Keratinocyte (primary cell): Measurements from ENCODE around the gene AEN. TPM values are rescaled to one million over a fixed set of nuclear protein-coding genes. Genes with fewer than 3 reads are reported as not detected.

Source experiments
- DNase-seq: peaks from one replicate; pipeline ENCODE4 v3.0.0-alpha.2; 2011; ENCODE audit warnings: low read depth, missing footprints, low spot score
- FAIRE-seq: peaks from 2 replicates; lab custom pipeline; 2011; peaks lifted over from hg19 to GRCh38; lab: Jason Lieb, UNC
- H2AFZ ChIP-seq: 2 replicates; pipeline ENCODE4 v1.6.0; 2012; ENCODE audit warnings: low read length, control low read depth, inconsistent platforms; ENCODE audit not compliant: control insufficient read depth
- H3K27ac ChIP-seq: 2 replicates; pipeline ENCODE4 v1.5.1; 2011; ENCODE audit warnings: low read length; ENCODE audit not compliant: control insufficient read depth, insufficient read depth
- H3K27me3 ChIP-seq: 3 replicates; pipeline ENCODE4 v1.6.0; 2011; ENCODE audit warnings: low read length; ENCODE audit not compliant: control insufficient read depth, insufficient read depth; ENCODE audit errors: extremely low read depth
- H3K36me3 ChIP-seq, 2 experiments: 2 replicates in 1 of 2; 3 replicates in 1 of 2; pipeline ENCODE4 v1.5.1; 2011; ENCODE audit warnings: low read length in 2 of 2, mild to moderate bottlenecking in 1 of 2; ENCODE audit not compliant: control insufficient read depth in 2 of 2, insufficient read depth in 2 of 2; ENCODE audit errors: extremely low read depth in 1 of 2
- H3K4me1 ChIP-seq: 3 replicates; pipeline ENCODE4 v1.5.1; 2011; ENCODE audit warnings: low read length; ENCODE audit not compliant: control insufficient read depth, insufficient read depth; ENCODE audit errors: extremely low read depth
- H3K4me2 ChIP-seq: 3 replicates; pipeline ENCODE4 v1.6.0; 2011; ENCODE audit warnings: low read depth, low read length; ENCODE audit not compliant: control insufficient read depth, insufficient read depth; ENCODE audit errors: extremely low read depth
- H3K4me3 ChIP-seq, 3 experiments: fragments of 200-600 bp in 1 of 3; sonication (generic) in 1 of 3; 2 replicates in 2 of 3; 3 replicates in 1 of 3; pipeline ENCODE4 v1.5.1; 2011 to 2016; ENCODE audit warnings: low read length in 3 of 3, mild to moderate bottlenecking in 3 of 3, control low read depth in 2 of 3, inconsistent platforms in 1 of 3, low read depth in 1 of 3, mixed read lengths in 1 of 3, mixed run types in 1 of 3, moderate library complexity in 1 of 3; ENCODE audit not compliant: control insufficient read depth in 2 of 3, insufficient read depth in 2 of 3; ENCODE audit errors: extremely low read depth in 1 of 3
- H3K79me2 ChIP-seq: 2 replicates; pipeline ENCODE4 v1.6.0; 2012; ENCODE audit warnings: low read length; ENCODE audit not compliant: control insufficient read depth, insufficient read depth
- H3K9ac ChIP-seq: 3 replicates; pipeline ENCODE4 v1.6.0; 2011; ENCODE audit warnings: low read length; ENCODE audit not compliant: control insufficient read depth, insufficient read depth; ENCODE audit errors: extremely low read depth
- H3K9me1 ChIP-seq: 3 replicates; pipeline ENCODE4 v1.6.0; 2011; ENCODE audit warnings: low read length; ENCODE audit not compliant: control insufficient read depth, insufficient read depth; ENCODE audit errors: extremely low read depth
- H3K9me3 ChIP-seq: 2 replicates; pipeline ENCODE4 v1.5.1; 2012; ENCODE audit warnings: low read depth, low read length; ENCODE audit not compliant: control insufficient read depth
- H4K20me1 ChIP-seq: 3 replicates; pipeline ENCODE4 v1.6.0; 2011; ENCODE audit warnings: low read length; ENCODE audit not compliant: control insufficient read depth, insufficient read depth; ENCODE audit errors: extremely low read depth
- EZH2 ChIP-seq: IDR thresholded peaks from one replicate; pipeline ENCODE4 v1.6.1; 2012; ENCODE audit warnings: inconsistent platforms, mild to moderate bottlenecking, low read length, moderate library complexity
- dilution Hi-C: fragments of 300-500 bp; cut with MboI; formaldehyde crosslinking; loops from one replicate; pipeline ENCODE4 v1.7.0; 2020; ENCODE audit warnings: low sequenced_read_pairs; ENCODE audit not compliant: extremely low pct_ligation_motif_present
- polyA plus RNA-seq, 5 experiments: library from polyadenylated mRNA; depleted of rRNA in 3 of 5; stranded (reverse) in 3 of 5; stranded (forward) in 1 of 5; unstranded in 1 of 5; fragments of >200 nt; gene quantifications; 1 replicate in 1 of 5; 2 replicates in 3 of 5; 3 replicates in 1 of 5; pipeline versions ENCODE4 v1.2.1 to v1.2.3, GENCODE V29; 2011 to 2012; ENCODE audit warnings: missing spikeins in 2 of 5, low read depth in 1 of 5, low replicate concordance in 1 of 5
- TF ChIP-seq, protein P1 (sequence below), 3 experiments: IDR thresholded peaks in 1 of 3; conservative IDR thresholded peaks in 1 of 3; optimal IDR thresholded peaks in 1 of 3; 2 replicates in 2 of 3; 3 replicates in 1 of 3; pipeline versions ENCODE3 to v1.5.1; 2011; ENCODE audit warnings: low read length in 3 of 3, mild to moderate bottlenecking in 3 of 3, moderate library complexity in 2 of 3, control low read depth in 1 of 3, inconsistent platforms in 1 of 3; ENCODE audit not compliant: insufficient read depth in 2 of 3; ENCODE audit errors: extremely low read depth in 1 of 3

Gene AEN
- polyA plus RNA-seq, 1 donor (not counting 4 experiments of a cell fraction or from before 2014, with no cell fraction given), result 27.5 TPM

DNA sequence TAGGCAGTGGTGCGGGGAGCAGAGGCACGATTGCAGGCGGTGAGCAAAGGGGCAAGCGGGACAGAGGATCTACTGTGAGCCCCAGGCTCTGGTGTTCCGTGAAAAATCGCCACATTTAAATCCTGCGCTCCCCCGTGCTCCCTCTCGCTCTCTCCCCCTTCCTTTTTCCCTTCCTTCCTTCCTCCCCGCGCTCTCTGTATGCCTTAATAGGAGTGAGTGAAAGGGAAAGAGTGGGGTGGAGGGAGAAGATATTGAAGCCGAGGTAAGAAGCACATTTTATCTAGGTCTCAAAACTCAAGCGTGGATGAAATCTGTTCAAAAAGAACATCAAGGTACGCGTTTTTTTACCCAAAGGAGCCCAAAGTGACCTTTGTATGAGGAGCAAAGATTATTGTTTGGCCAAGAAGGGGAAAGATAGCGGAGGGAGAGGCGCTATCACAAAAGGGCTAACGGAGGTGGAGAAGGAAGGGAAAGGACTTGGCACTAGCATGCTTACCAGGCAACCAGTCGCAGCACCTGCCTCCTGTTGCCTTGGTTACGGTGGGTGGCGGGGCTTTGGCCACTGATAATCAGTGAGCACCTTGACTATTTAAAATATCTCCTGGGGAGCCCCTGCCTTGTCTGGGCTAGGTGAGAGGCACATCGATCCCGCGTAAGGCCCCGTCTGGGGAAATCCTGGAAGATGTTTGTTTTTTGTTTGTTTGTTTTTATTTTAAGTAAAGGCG lies 14.9 kb upstream of the AEN start:
- DNase-seq (no peak), FAIRE-seq (no peak)
- H4K20me1 ChIP-seq, result no peaks in the 10 kb centered on the region
- no peaks in the 10 kb centered on the region for H3K4me1 ChIP-seq
- H3K27me3 ChIP-seq, result peaks cover 60% of the 10 kb centered on the region
- no peak overlapping the region for H3K4me2 ChIP-seq
- dilution Hi-C loops, result no loop called here
- H3K36me3 ChIP-seq, result no peaks in the 10 kb centered on the region
- no peaks in the 10 kb centered on the region for H3K9me1 ChIP-seq
- no peak overlapping the region for H3K9ac ChIP-seq
- H3K9me3 ChIP-seq, result no peaks in the 10 kb centered on the region
- no peak overlapping the region for H3K4me3 ChIP-seq
- H3K27ac ChIP-seq, result no peak overlapping the region
- no peaks in the 10 kb centered on the region for H3K79me2 ChIP-seq
- no peak overlapping the region for H2AFZ ChIP-seq
- no peak for TF ChIP-seq EZH2
- TF ChIP-seq, protein P1, sequence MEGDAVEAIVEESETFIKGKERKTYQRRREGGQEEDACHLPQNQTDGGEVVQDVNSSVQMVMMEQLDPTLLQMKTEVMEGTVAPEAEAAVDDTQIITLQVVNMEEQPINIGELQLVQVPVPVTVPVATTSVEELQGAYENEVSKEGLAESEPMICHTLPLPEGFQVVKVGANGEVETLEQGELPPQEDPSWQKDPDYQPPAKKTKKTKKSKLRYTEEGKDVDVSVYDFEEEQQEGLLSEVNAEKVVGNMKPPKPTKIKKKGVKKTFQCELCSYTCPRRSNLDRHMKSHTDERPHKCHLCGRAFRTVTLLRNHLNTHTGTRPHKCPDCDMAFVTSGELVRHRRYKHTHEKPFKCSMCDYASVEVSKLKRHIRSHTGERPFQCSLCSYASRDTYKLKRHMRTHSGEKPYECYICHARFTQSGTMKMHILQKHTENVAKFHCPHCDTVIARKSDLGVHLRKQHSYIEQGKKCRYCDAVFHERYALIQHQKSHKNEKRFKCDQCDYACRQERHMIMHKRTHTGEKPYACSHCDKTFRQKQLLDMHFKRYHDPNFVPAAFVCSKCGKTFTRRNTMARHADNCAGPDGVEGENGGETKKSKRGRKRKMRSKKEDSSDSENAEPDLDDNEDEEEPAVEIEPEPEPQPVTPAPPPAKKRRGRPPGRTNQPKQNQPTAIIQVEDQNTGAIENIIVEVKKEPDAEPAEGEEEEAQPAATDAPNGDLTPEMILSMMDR (optimal IDR thresholded peaks at IDR 0.05 in 1 of 3, IDR thresholded peaks at IDR 0.05 in 1 of 3, conservative IDR thresholded peaks at IDR 0.05 in 1 of 3; ENCODE audit: extremely low read depth in 1 of 3, insufficient read depth in 2 of 3, low read length in 3 of 3), result no peak

DNA sequence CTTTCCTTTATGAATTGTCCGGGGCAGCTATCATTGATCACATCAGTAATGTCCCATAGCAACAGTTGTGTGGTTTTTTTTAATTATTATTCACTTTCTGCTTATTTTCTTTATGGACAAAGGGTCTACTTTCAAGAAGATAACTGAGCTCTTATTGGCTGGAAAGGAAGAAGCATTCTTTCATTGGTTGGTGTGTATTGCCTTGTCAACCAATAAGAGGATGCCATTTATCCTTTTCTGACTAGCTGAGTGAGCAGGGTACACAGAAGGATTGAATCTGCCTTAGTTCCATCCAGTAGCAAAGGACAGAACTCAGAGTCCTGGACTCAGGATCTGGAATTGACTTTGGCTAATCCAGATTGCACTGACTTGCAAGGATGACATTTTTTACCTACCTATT lies 13.2 kb upstream of the AEN start:
- Histone ChIP-seq H3K36me3 (no peaks in the 10 kb centered on the region), H3K4me1 (peaks cover 3% of the 10 kb centered on the region), H3K79me2 (no peaks in the 10 kb centered on the region), H3K9me1 (no peaks in the 10 kb centered on the region), H3K27me3 (peaks cover 60% of the 10 kb centered on the region), H3K27ac (no peak overlapping the region), H3K4me3 (no peak overlapping the region), H3K9me3 (no peaks in the 10 kb centered on the region), H4K20me1 (no peaks in the 10 kb centered on the region), H3K4me2 (no peak overlapping the region), H3K9ac (no peak overlapping the region), H2AFZ (no peak overlapping the region)
- no peak for TF ChIP-seq EZH2
- TF ChIP-seq, protein P1 (optimal IDR thresholded peaks at IDR 0.05 in 1 of 3, IDR thresholded peaks at IDR 0.05 in 1 of 3, conservative IDR thresholded peaks at IDR 0.05 in 1 of 3; ENCODE audit: extremely low read depth in 1 of 3, insufficient read depth in 2 of 3, low read length in 3 of 3), result no peak
- FAIRE-seq, result no peak
- dilution Hi-C loops, result no loop called here
- no peak for DNase-seq
